NCI-H345 treated with DMSO at 0.1 percent for 48 hours (cell line): Measurements from ENCODE around the gene AK1.

ENCODE experiments used
- DNase-seq: peaks from one replicate; lab custom pipeline; 2025; ENCODE audit not compliant: unreplicated experiment; lab: John Stamatoyannopoulos, UW

The AK1 gene

DNA sequence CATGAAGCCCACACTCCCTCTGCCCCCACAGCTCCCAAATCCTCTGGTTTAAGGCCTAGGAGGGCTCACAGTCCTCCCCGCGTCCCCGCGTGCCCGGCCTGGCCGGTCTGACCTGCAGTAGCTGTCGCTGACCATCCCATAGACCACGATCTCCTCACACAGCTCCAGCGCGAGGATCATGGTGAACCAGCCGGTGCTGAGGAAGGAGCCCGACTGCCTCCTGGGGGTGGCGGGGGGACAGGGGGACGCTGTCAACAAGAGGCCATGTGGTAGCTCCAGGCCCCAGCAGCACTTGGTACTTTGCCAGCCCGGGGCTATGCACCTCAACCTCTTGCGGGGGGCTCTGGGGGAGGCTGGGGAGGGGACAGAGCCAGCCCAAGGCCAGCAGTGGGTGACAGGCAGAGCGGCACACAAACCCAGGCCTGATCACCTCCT, 32.4 kb upstream of the AK1 start:
- DNase-seq, result no peak

DNA sequence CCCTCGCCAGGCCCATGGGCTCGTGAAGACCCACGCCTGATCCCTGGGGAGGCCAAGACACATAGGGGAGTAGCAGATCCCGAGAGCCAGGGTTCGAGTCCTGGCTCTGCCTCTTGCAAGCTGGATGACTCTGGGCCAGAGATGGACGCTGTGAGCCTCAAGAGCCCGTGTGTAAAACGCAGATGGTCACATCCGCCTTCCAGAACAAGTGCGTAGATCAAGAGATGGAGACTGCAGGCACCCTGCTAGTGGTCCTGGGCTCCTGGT, 31.1 kb upstream of the AK1 start:
- DNase-seq, result no peak

DNA sequence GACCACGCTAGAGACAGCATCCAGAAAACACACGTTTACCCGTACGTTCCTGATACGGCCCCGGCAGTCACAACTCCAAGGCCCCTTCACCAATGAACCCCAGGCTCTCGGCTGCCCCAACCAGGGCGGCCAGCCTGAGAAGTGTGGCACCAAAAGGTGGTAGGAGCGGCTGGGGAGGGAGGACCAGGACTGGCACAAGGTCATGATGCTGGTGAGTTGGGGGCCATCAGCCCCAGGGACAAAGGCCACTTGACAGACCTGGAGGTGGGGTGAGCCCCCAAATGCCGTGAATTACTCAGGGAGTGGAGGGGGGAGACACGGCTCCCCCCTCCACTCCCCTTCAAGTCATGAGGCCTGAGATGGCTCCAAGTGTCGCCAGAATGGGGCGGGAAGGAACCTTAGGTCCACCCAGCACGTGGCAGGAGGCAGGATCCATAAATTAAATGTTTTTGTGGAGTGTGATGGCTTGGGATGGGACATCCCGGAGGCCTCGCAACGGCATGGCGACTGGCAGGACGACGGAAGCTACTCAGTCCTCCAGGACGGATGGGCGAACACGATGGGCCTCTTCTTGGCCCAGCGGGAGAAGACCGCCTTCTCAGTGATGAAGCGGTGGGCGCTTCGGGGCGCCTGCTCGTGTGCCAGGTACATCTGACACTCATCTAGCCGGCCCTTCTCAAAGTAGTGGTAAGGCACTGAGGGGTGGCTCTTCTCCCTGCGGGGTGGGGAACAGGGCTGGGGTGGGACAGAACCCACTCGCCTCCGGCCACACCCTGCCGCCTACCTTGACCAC, 30.6 kb upstream of the AK1 start:
- DNase-seq, result no peak

DNA sequence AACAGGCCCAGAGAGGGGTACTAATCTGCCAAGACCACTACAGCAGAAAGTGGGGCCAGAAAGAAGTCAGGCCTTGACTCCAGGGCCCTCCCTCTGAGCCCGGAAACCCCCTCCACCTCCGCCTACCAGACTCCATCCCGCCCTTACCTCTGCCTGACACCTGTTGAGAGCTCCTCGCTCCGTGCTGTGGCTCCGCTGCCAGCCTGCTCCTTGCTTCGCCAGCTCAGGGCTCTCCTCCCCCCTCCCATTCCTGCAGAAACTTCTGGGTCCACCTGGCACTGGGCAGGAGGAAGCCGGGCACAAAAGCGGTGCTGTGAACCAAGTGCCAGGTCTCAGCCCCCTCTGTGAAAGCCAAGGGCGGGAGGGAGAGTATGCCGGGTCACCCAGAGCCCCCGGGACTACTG, 28.3 kb upstream of the AK1 start:
- no peak for DNase-seq

DNA sequence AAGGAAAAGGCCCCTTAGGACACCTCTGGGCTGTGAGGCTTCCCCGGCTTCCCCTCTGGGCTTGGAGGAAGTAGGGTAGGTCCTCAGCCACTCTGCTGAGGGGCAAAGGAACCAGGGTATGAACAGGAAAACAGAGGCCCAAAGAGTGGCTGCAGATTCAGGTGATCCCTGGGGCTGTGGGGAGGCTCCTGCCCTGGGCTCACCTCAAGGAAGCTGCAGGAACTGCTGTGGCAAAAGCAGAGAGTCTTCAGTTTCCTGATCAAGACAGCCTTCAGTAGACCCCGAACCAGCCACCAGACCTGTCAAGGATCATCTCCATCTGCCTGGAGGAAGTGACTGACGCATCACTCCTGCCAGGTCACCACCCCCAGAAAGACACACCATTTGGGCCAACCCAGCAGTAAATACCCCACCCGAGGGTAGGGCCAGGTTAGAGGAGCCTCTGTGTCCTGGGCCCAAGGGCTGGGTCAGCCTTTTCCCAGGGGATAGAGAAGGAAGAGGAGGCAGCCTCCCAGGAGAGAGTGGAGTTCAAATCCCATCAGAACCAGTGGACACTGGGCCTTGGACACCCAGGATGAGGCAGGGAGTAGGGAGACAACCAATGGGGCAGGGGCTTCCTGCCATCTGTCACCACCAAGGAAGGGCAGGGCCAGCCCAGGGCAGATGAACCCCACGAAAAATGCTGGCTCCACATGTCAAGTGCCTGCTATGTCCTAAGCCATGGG, 27.7 kb upstream of the AK1 start:
- no peak for DNase-seq

DNA sequence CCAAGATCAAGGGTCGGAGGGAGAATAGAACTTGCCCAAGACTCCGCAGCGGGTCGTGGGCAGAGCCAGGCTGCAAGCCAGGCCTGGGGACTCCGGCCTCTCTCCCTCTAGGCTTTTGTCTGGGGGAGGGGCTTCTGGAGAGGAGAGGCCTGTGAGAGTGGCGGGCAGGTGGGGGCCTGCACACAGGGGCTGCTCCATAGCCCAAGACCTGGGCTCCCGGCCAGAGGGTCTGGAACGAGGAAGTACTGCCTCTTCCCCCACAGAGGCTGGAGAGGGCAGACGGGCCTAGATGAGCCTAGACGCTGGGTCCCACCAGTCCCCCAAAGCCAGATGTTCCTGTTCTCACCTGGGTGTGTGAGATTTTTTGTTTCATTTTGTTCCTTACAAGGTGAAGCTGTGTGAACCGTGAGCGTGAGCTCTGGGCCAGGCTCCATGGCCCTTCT, 27.1 kb upstream of the AK1 start:
- no peak for DNase-seq

DNA sequence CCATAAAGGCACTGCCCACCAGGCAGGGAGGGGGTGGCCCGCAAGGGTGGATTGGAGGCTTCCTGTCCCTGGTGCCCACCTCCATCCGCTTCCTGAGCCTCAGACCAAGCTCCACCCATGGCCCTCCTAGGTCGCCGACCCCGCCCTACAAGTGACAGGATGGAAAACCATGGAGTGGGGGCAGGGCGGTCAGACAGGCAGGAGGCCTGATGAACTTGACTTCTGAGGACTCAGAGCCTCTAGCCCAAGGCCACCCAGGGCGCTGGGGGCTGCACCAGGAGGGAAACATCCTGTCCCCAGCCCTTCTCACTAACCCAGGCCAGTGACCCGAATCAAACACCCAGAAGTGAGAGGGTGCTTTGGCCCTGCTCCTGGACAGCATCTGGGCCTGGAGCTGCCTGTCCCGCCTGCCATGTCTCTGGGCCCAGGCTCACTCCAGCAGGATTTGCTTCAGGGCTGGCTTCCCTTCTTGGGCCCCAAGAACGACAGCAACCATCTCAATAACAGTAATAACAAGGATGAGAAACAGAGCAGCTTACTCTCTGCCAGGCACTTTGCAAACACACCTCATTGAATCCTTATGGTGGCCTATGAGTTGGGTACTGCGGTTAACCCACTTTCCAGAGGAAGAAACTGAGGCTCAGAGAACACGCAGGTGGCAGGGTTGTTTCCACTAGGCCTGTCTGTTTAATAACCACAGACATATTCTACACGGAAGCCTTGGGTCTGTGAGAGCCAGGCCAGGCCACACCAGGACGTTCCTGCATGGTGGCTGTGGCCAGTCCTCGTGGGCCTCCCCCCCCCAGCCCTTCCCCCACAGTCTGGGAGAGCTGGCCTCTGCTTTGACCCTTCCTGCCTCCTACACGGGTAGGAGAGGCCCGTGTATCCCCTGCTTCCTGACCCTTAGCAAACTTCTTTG, 26.3 kb upstream of the AK1 start:
- DNase-seq, result no peak

DNA sequence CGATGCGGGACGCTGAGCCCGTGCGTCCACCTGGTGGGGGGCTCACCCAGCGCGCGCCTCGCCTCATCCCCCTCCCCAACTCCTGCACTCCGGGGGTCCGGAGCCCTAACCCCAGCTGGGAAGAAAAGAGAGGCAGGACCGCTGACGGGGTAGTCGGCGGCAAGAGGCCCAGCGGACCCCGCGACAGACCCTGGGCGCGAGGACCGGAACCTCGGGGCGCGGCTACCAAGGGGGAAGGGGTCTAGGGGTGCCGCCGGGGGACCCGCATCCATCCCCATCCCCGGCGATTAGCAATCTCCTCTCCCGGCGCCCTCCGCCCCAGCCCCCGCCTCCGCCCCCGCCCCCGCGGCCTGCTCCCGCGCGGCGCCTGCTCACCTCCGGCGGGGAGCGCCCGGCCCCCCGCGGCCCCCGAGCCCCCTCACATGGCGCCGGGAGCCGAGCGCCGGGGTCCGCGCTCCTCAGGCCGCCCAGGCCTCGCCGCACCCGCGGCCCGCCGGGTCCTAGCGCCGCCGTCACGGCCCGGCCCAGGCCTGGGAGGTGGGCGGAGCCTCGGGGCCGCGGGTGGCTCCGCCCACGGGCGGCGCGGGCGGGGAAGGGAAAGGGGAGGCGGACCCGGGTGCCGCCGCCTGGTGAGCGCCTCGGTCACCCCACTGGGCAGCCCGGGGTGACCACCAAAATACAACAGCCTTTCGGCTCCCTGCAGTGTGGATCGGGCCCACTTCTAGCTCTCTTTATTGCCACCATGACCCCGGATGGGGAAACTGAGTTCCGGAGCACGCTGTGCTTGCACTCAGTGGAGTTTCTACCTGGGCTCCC, 21.9 kb upstream of the AK1 start, which contains the start of gene ST6GALNAC6:
Gene ST6GALNAC6, minus strand, starts transcription at position 476 of the 816 bp plus-strand sequence. CDS start 1,622 bp downstream, outside the sequence.
- DNase-seq, result peak; percentile 43

DNA sequence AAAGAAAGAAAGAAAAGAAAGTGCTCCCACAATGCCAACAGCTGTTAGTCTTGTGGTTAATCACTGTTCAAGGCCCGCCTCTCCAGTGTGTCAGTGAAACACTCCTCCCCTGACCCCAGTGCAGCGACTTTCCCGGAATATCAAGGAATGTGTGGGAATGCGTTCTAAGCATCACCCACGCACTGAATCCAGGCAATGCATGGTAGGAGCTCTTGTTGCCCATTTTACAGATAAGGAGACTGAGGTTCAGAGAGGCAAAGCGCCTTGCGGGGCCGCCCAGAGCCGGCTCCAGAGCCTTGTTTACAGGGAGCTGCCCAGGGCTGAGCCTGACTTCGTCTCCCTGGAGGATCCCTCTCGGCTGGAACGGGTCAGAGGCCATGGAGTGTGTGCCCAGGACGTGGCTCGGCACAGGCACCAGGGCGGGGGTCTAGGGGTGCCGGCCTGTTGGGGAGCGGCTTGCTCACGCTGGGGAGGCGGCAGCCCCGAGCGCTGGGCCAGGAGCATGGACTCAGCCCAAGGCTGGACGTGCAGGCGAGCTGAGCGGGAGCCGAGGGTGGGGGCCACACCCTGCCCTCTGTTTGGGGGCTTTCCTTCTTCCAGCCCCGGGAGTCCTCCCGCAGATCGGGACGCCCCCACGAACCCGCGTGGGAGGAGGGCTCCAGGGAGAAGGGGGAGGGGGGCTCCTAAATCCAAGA, 21.1 kb upstream of the AK1 start:
- no peak for DNase-seq

DNA sequence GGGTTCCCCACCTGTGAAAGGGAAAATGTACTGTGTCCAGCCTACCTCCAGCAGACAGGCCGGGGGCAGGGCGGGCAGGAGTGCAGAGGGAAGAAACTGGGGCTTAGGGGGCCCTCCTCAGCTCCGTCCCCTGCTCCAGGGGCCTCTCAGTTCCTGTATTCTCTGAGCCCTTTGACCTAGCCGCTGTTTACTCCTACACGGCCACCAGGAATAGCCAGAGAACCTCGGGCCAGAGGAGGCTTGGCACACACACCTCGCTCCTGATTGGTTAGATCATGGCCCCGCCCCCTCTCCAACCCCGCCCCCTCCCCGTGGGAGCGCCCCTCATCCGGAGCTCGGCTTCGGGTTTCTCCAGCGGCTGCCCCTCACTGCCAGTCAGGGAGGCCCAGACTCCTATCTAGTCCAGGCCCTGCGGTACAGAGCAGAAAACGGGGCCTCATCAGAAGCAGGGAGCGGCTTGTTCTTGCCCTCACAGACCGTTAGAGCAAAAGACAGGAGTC, 19.8 kb upstream of the AK1 start:
- no peak for DNase-seq

DNA sequence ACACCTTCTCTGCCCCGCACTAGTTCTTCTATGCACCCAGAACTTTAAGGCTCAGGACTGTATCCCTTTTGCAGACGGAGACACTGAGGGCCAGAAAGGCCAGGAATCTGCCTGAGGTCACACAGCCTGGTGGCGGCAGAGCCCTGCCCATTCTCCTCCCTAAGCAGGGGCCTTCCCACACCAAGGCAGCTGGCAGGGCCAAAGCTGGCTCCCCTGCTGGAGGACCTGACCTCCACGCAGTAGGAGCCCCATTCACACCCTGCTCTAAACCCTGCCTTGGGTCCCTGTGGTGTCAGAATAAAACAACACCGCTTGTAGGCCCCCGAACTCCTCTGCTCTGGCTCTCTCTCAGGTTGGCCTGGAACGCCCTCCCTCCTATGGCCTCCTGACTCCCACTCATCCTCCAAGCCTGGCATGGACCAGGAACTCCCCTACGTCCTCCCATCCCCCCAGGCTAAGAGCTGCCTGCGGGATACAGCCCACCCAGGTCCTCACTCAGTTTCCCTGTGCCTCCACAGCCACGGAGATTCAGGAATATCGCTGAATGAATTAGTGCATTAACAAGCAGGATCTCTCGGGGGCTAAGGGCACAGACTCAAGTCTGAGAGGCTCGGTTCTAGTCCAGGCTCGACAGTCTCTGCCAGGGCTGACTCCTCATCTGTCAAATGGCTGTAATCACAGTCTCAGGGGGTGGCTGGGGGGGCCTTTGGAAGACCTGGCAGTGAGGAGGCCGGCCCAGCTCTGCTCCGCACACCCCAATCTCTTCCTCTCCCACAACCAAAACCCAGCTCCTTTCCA, 19.1 kb upstream of the AK1 start:
- no peak for DNase-seq

DNA sequence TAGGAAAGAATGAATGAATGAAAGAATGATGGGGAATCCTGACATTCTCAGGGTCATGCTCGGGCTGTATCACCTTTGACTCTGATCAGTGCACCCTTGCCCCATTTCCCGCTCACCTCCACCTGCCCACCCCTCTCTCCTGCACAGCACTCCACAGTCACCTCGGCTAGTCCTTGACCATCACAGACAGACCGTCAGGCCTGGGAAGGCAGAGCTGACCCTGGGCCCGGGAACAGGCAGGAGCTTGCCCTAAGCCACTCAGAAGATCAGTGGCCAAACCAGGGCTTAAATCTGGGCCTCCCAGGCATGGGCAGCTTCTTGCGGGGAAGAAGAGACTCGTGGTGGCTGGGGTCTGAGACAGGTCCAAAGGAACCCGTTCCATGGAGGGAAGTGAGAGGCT, 18.3 kb upstream of the AK1 start:
- no peak for DNase-seq

DNA sequence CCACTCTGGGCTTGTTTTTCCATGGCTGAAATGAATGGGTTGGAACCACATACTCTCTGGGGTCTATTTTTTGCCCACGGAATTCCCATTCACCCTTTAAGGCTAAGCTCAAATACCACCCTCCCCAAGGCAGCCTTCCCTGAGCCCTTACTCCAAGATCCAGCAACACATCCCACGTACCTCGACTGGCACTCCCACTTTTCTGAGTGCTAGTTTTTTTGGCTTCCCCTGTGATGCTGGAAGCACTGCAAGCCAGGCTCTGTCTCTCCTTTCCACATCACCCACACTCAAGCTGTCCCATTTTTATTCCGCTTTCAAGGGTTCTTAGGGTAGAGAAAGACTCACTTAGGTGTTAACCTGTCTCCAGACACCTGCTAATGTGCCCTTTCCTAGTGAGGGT, 15.9 kb upstream of the AK1 start:
- DNase-seq, result no peak

DNA sequence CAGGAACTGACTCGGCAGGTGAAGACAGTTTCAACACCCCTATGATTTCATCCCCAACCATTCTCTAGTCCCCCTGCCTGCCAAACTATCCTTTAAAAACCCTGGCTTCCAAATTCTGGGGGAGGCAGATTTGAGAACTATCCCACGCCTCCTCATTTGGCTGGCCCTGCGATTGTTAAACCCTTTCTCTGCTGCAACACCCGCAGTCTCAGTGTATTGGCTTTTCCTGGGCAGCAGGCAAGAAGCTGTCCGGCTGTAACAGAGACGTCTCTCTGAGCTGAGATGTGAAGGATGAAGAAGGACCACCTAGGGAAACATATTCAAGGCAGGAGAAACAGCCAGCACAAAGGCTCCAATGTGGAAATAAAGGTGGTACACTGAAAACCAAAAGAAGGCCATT, 15.4 kb upstream of the AK1 start:
- no peak for DNase-seq

DNA sequence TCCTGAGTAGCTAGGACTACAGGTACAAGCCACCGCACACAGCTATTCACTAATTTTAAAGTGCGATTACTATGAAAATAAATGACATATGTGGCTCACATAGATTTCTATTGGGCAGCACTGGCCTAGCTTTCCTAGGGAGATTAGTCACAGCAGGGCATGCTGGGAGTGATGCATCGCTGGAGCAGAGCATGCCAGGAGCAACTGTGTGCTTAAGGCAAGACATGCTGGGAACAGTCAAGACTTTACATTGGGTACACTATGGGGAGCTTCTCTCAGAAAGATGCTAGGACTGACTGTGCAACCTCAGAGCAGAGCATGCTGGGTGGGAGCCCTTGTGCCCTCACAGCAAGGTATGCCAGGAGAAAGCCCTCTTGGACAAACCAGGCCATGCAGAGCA, 12.6 kb upstream of the AK1 start:
- DNase-seq, result no peak

DNA sequence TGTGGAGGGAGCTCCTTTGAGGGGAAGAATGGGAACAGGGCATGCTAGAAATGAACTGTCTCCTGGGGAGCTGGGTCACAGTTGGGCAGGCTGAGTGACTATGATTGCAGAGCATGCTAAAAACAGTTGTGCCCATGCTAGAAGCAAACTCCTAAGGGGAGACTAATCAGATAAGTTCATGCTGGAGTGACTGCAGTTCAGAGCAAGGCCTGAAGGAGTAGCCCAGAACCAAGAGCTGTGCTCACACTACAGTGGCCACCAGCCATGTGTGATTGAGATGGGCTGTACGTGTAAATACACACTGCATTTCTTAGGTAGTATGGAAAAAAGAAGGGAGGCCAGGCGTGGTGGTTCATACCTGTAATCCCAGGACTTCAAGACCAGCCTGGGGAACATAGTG, 10.3 kb upstream of the AK1 start:
- no peak for DNase-seq

DNA sequence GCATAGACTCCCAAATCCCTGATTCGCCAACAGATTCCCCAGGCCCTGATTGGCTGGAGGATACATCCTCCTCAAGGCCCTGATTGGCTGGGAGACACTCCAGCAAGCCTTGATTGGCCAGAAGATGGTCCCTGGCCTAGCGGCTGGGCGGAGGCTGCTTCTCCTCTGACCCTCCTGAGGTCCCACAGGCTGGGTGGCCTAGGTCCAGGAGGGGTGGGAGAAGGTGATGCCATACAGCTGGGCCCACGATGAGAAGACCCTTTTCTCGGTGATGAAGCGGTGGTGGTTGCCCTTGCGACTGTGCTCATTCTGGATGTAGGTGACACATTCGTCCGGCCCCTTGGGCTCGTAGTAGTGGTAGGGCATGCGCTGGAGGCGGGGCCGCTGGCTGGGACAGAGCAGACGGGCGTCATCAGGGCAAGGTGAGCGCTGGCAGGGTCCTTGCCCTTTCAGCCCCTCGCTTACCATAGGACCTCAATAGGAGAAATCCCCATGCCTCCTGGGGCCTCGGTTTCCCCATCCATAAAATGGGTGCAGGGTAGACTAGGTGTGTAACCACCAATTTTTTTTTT, 9.0 kb upstream of the AK1 start:
- no peak for DNase-seq

DNA sequence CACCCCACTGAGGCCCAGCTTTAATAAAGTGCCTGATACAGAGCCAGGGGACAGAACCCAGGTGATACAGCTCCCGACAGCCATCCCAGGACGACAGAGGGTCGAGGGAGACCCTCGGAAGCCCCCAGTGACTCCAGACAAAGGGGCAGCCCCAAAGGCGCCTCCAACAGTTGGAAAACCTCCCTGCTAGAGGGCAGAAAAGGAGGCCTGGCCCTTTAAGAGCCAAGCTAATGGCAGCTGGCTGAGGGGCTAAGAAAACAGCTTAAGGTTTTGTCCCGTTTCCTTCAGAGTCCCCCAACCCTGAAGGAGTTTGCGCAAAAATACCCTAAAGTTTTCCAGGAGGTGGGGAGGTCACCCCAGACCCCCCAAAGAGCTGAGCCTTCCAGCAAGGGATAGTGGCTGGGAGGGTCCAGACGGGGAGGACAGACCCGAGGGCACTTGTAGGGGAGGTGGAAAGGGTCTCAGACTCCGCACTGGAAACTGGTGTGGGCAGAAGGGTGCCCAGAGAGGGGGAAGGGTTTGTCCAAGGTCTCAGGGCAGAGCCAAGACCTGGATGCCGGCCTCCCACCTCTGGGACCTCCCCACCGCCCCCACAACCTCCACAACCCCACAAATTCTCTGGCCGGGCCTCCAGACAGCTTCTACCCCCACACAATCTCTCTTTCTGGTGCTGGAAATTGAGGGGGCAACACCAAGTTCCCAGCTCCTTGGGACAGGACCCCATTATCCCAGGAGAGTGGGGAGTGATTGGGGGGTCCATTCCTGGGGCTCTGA, 8.2 kb upstream of the AK1 start:
- no peak for DNase-seq
